Kidney epithelial cell (primary cell): ENCODE results near the gene RXRB. TPM values are rescaled to one million over a fixed set of nuclear protein-coding genes. Genes with fewer than 3 reads are reported as not detected.
A peak's percentile ranks its signal among the peaks of the same experiment; 100 is the strongest.

Source experiments
- DNase-seq: peaks from one replicate; pipeline ENCODE4 v3.0.0-alpha.2; 2010; ENCODE audit warnings: low read depth
- H3K27me3 ChIP-seq: 2 replicates; pipeline ENCODE4 v1.6.0; 2011; ENCODE audit warnings: low read length; ENCODE audit not compliant: control insufficient read depth, insufficient read depth
- H3K36me3 ChIP-seq: 2 replicates; pipeline ENCODE4 v1.5.1; 2011; ENCODE audit warnings: low read length; ENCODE audit not compliant: control insufficient read depth, insufficient read depth
- H3K4me3 ChIP-seq: 2 replicates; pipeline ENCODE4 v1.5.1; 2011; ENCODE audit warnings: low read depth, mild to moderate bottlenecking, control low read depth, low read length
- CTCF ChIP-seq: IDR thresholded peaks from 2 replicates; pipeline ENCODE4 v1.5.1; 2011; ENCODE audit warnings: mild to moderate bottlenecking, moderate library complexity, low read length, control low read depth, inconsistent platforms; ENCODE audit not compliant: insufficient read depth, poor library complexity, severe bottlenecking
- total RNA-seq: library from RNA; depleted of rRNA; stranded (reverse); fragments of >200 nt; gene quantifications from 2 replicates; pipeline ENCODE4 v1.2.3, GENCODE V29; 2015

RXRB gene
- 24.4 and 24.9 TPM in 2 replicates for total RNA-seq

DNA sequence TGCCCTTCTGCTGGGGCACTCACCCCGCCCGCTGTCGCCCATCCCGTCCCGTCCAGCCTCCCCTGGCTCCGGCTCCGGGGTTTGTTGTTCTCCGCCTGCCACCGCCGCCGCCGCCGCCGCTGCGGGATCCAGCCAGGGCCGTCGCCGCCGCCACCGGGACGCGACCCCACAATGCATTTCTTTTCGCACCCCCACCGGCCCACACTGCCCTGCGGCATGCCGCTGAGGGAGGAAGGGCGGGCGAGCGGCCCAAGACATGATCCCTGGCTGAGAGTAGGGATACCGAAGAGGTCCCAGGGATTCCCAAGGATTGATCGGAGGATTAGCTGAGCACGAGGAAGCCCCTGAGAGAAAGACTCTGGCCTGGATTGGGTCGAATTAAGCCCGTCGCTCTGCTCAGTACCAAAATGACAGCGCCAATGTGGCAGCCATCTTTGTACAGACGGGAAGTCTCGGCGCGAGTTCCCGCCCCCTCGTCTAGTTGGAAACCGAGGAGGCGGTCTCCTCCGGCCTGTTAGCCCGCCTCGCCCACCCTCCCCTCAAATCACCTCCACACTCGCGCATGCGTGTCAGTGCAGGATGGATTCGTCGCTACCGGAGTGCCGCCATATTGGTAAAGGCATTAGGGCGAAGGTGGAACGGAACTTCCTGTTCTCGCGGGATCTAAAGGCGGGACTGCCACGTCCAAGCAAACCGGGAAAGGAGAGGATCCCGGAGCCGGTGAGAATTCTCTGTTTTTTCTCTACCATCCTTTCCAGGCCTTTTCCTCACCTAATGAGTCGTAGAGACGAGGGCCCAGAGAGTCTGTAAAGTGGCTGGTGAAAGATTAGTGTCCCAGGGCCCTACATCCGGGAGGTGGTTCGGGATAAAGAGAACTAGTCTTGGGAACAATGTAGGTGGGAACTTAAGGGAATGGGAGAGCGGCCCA lies at the start of gene RXRB, which contains the start of gene SLC39A7:
Gene RXRB, minus strand, starts transcription at position 447 of the 928 bp plus-strand sequence. Its CDS starts 189 bp downstream, at position 258.
Gene SLC39A7, plus strand, starts transcription at position 649 of the 928 bp plus-strand sequence. CDS start 379 bp downstream, outside the sequence.
- Histone ChIP-seq H3K36me3 (peaks cover 8% of the 10 kb centered on the region), H3K27me3 (no peaks in the 10 kb centered on the region), H3K4me3 (peak within 1 kb of the TSS; percentile 73)
- peak; percentile 95 for DNase-seq
- TF ChIP-seq CTCF, result no peak

GRCh38 chr6:33249732-33250630 lies 49.5 kb upstream of the RXRB start:
- peak; percentile 62 for DNase-seq

GRCh38 chr6:33248932-33249731 lies 48.7 kb upstream of the RXRB start:
- H3K27me3 ChIP-seq, result no peaks in the 10 kb centered on the region
- H3K4me3 ChIP-seq, result peak overlapping the region; percentile 49
- TF ChIP-seq CTCF, result peak; percentile 19
- DNase-seq, result peak; percentile 94
- no peaks in the 10 kb centered on the region for H3K36me3 ChIP-seq

More at GRCh38 chr6:33249732-33250630, 49.5 kb upstream of the RXRB start:
- Histone ChIP-seq H3K27me3 (no peaks in the 10 kb centered on the region), H3K36me3 (no peaks in the 10 kb centered on the region), H3K4me3 (peak overlapping the region; percentile 49)
- TF ChIP-seq CTCF, result no peak

- no peak for DNase-seq
- no peaks in the 10 kb centered on the region for H3K36me3 ChIP-seq
- peak overlapping the region; percentile 34 for H3K4me3 ChIP-seq
- peaks cover 2% of the 10 kb centered on the region for H3K27me3 ChIP-seq
- no peak for TF ChIP-seq CTCF
Observed at GRCh38 chr6:33248643-33248931, 48.1 kb upstream of the RXRB start.

- peak; percentile 93 for TF ChIP-seq CTCF
- Histone ChIP-seq H3K4me3 (peak overlapping the region; percentile 34), H3K27me3 (peaks cover 2% of the 10 kb centered on the region), H3K36me3 (no peaks in the 10 kb centered on the region)
- DNase-seq, result no peak
Observed at GRCh38 chr6:33247977-33248642, 47.6 kb upstream of the RXRB start.
